Measurements from ENCODE around the gene C2orf68. TPM values are rescaled to one million over a fixed set of nuclear protein-coding genes. Genes with fewer than 3 reads are reported as not detected.

The C2orf68 gene
- total RNA-seq (2022; extraction: Qiagen RNA extraction) = 20.2 to 29.3 TPM (median 28.1 TPM) in 5 replicates

GRCh38 chr2:85611705-85612587 lies at the start of gene C2orf68:
C2orf68 (minus strand) TSS chr2:85612066; CDS start chr2:85611984, 82 bp downstream.

GRCh38 chr2:85602476-85603234 lies 9.2 kb downstream of the C2orf68 start, which contains the start of gene TMEM150A:
TMEM150A (minus strand) TSS chr2:85602698; CDS start chr2:85601948, 750 bp downstream.

GRCh38 chr2:85595301-85596025 lies 16.4 kb downstream of the C2orf68 start, which contains the start of gene RNF181:
RNF181 (plus strand) TSS chr2:85595745; CDS start chr2:85595764, 19 bp downstream.

GRCh38 chr2:85584354-85584856 lies 27.5 kb downstream of the C2orf68 start, which contains the start of gene VAMP5:
VAMP5 (plus strand) TSS chr2:85584431; CDS start chr2:85584491, 60 bp downstream.

GRCh38 chr2:85577386-85578242 lies 34.3 kb downstream of the C2orf68 start, which contains the start of gene VAMP8:
VAMP8 (plus strand) TSS chr2:85577586; CDS start chr2:85577647, 61 bp downstream.

GRCh38 chr2:85561280-85562212 lies 50.3 kb downstream of the C2orf68 start, which contains the start of gene GGCX:
GGCX (minus strand) TSS chr2:85561493; CDS start chr2:85561428, 65 bp downstream.

Other genes starting within 250 kb of the C2orf68 start
- gene CAPG, start 201.7 kb downstream of the C2orf68 start, total RNA-seq (2022; extraction: Qiagen RNA extraction) = 81.9 to 122 TPM (median 101 TPM) in 5 replicates
- gene SH2D6, start 193.4 kb downstream of the C2orf68 start, total RNA-seq (2022; extraction: Qiagen RNA extraction) = 0.50 to 1.1 TPM (median 0.87 TPM) in 5 replicates
- 461 to 486 TPM (median 479 TPM) in 5 replicates for gene MAT2A, start 72.9 kb downstream of the C2orf68 start, total RNA-seq (2022; extraction: Qiagen RNA extraction)
- gene GGCX, start 50.6 kb downstream of the C2orf68 start, total RNA-seq (2022; extraction: Qiagen RNA extraction) = 36.1 to 46.7 TPM (median 44.7 TPM) in 5 replicates
- 15.2 to 18.7 TPM (median 16.4 TPM) in 5 replicates for gene VAMP8, start 34.5 kb downstream of the C2orf68 start, total RNA-seq (2022; extraction: Qiagen RNA extraction)
- 0.24 to 0.55 TPM in 2 of 5 replicates, not detected in the others for gene VAMP5, start 27.6 kb downstream of the C2orf68 start, total RNA-seq (2022; extraction: Qiagen RNA extraction)
- gene RNF181, start 16.3 kb downstream of the C2orf68 start, total RNA-seq (2022; extraction: Qiagen RNA extraction) = 186 to 198 TPM (median 192 TPM) in 5 replicates
- gene TMEM150A, start 9.4 kb downstream of the C2orf68 start, total RNA-seq (2022; extraction: Qiagen RNA extraction) = 10.8 to 14.2 TPM (median 13.8 TPM) in 5 replicates
- gene USP39, start 4.1 kb upstream of the C2orf68 start, total RNA-seq (2022; extraction: Qiagen RNA extraction) = 66.6 to 75.7 TPM (median 70.2 TPM) in 5 replicates
- 0.10 to 0.24 TPM (median 0.13 TPM) in 5 replicates for gene SFTPB, start 56.1 kb upstream of the C2orf68 start, total RNA-seq (2022; extraction: Qiagen RNA extraction)
- gene GNLY, start 82.3 kb upstream of the C2orf68 start, total RNA-seq (2022; extraction: Qiagen RNA extraction) = 0.08 TPM in 1 of 5 replicates, not detected in the others
- gene ATOH8, start 141.9 kb upstream of the C2orf68 start, total RNA-seq (2022; extraction: Qiagen RNA extraction) = 5.3 to 10.6 TPM (median 8.1 TPM) in 5 replicates